HG03378 (cell line): ENCODE measurements around the gene ZFHX2.

Experiments
- ATAC-seq: cut with Tn5 transposase; IDR thresholded peaks from one replicate; pipeline ENCODE4 v1.9.1; 2021; ENCODE audit warnings: mild to moderate bottlenecking, moderate library complexity; ENCODE audit not compliant: unreplicated experiment

The ZFHX2 gene

GRCh38 chr14:23481362-23481970, 70.1 kb downstream of the ZFHX2 start:
- no peak for ATAC-seq

DNA sequence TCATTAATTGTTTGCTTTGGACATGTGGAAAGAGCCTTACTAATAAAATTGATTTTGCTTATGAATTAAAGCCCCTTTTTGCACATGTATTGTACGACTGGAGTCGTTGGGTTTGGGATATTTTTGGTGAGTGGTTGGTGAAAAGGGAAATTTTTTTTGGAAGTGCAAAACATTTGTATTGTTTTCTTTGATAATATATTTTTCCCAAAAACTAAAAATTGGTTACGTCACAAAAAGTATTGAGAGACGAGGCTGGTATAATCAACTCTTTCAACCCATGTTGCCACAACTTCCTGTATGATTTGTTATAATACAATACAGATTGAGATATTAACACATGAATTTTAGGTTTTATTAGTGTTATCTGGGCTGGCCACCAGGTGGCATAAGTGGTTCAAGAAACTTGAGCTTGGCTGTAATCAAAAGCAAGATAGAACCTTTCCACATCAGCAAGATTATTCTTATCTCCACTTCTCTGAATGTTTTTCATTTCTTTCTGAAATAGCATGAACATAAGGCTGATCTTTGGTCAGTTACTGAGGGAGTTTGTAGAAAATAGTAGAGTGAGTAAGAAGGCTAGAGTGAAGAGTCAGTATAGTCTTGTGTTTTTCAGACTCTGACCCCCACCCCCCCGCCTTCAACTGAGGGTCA, 73.3 kb downstream of the ZFHX2 start:
- ATAC-seq, result no peak

DNA sequence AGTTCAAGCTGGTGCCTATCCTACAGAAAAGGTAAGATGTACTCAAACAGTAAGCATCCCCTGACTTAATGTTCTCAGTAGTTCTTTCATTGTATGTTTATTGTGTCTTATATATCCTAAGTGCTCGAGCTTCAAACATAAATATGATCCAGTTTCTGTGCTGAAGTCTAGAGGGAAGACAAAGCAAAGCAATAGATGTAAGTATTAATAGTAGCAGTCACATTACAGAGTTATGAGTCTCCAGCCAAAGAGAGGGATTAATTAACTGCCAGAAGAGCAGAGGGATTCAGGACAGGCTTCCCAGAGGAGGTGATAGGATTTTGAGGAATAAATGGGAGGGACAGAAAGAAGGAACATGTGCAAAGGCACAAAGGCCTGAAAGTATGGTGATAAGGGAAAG, 80.6 kb downstream of the ZFHX2 start:
- no peak for ATAC-seq
